PC-9 (cell line): Measurements from ENCODE around the gene FMC1.

Experiments used
- EZH2 ChIP-seq: fragments of 200-600 bp; sonication (generic); IDR thresholded peaks from 2 replicates; pipeline ENCODE4 v1.8.0; 2017; ENCODE audit warnings: antibody characterized with exemption, low read depth
- TF ChIP-seq, protein P1 (sequence below): fragments of 200-600 bp; sonication (generic); conservative IDR thresholded peaks from 2 replicates; pipeline ENCODE4 v1.6.1; 2017; ENCODE audit warnings: mixed run types, antibody characterized with exemption, mild to moderate bottlenecking, moderate library complexity

DNA sequence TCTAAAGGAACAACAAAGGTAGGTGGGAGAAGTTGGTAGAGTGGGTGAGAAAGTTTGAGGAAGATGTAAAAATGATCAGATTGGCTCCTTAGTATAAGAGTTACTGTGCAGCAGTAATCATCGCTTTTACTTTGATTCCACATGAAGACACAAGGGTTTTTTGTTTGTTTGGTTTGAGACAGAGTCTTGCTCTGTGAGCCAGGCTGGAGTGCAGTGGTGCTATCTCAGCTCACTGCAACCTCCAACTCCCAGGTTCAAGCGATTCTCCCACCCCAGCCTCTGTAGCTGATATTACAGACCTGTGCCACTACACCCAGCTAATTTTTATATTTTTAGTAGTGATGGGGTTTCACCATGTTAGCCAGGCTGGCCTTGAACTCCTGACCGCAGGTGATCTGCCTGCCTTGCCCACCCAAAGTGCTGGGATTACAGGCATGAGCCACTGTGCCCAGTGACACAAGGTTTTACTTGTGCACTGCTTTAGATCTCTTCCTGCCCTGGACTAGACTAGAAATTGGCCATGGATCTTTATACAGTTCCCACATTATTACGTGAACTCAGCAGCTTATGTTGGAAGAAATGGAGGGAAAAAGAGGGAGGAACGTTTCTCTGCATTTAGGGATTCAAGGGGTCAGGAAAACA is 29.3 kb downstream of the FMC1 start:
- TF ChIP-seq, protein P1, sequence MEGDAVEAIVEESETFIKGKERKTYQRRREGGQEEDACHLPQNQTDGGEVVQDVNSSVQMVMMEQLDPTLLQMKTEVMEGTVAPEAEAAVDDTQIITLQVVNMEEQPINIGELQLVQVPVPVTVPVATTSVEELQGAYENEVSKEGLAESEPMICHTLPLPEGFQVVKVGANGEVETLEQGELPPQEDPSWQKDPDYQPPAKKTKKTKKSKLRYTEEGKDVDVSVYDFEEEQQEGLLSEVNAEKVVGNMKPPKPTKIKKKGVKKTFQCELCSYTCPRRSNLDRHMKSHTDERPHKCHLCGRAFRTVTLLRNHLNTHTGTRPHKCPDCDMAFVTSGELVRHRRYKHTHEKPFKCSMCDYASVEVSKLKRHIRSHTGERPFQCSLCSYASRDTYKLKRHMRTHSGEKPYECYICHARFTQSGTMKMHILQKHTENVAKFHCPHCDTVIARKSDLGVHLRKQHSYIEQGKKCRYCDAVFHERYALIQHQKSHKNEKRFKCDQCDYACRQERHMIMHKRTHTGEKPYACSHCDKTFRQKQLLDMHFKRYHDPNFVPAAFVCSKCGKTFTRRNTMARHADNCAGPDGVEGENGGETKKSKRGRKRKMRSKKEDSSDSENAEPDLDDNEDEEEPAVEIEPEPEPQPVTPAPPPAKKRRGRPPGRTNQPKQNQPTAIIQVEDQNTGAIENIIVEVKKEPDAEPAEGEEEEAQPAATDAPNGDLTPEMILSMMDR = no peak
- TF ChIP-seq EZH2 = no peak
